Prostate gland (tissue), 2 donors: ENCODE measurements around the gene ATXN10. TPM values are rescaled to one million over a fixed set of nuclear protein-coding genes. Genes with fewer than 3 reads are reported as not detected.

ENCODE experiments used
- DNase-seq: peaks from one replicate; pipeline ENCODE4 v3.0.0-alpha.2; 2019; ENCODE audit warnings: low spot score
- H3K27ac ChIP-seq, 2 donors: fragments of 200-600 bp; sonication (generic); 2 replicates each; pipeline ENCODE4 v1.5.1; 2017 to 2019
- H3K27me3 ChIP-seq: fragments of 200-600 bp; sonication (generic); replicated peaks from 2 replicates; pipeline ENCODE4 v1.5.1; 2019; ENCODE audit not compliant: insufficient read depth
- H3K36me3 ChIP-seq, 2 donors: fragments of 200-600 bp; sonication (generic); 1 replicate in 1 of 2; 2 replicates in 1 of 2; pipeline versions ENCODE4 v1.5.1 to v1.8.1; 2017 to 2019
- H3K4me1 ChIP-seq: fragments of 200-600 bp; sonication (generic); replicated peaks from 2 replicates; pipeline ENCODE4 v1.5.1; 2019
- H3K4me3 ChIP-seq, 2 donors: fragments of 200-600 bp; sonication (generic); 2 replicates each; pipeline ENCODE4 v1.5.1; 2017 to 2019
- H3K9me3 ChIP-seq: fragments of 200-600 bp; sonication (generic); 2 replicates; pipeline ENCODE4 v1.5.1; 2017
- POLR2A ChIP-seq: fragments of 450-650 bp; IDR thresholded peaks from one replicate; pipeline ENCODE4 v1.6.1; 2016; ENCODE audit warnings: antibody characterized with exemption, mild to moderate bottlenecking
- POLR2AphosphoS5 ChIP-seq: sonication (generic); formaldehyde crosslinking; IDR thresholded peaks from one replicate; pipeline ENCODE4 v1.6.1; 2017; ENCODE audit warnings: antibody characterized with exemption
- WGBS: methylation state at CpG from one replicate; pipeline ENCODE4 v1.1.5; 2018; 5-methylcytosine and 5-hydroxymethylcytosine counted together
- intact Hi-C: fragments of 100-400 bp; cut with DNase I; formaldehyde crosslinking; loops from one replicate; pipeline ENCODE4 v1.14.2; 2022
- total RNA-seq, 2 donors: library from RNA; depleted of rRNA; stranded (reverse); fragments of >200 nt; gene quantifications; one replicate each; pipeline ENCODE4 v1.1.0, GENCODE V29; 2016
- TF ChIP-seq, protein P1 (sequence below), 4 experiments: fragments of 200-600 bp in 2 of 4; fragments of 450-650 bp in 2 of 4; sonication (generic) in 2 of 4; IDR thresholded peaks; 1 replicate in 3 of 4; 2 replicates in 1 of 4; pipeline ENCODE4 v1.5.1; 2016 to 2019; ENCODE audit warnings: antibody characterized with exemption in 4 of 4, mild to moderate bottlenecking in 2 of 4, moderate library complexity in 2 of 4

The ATXN10 gene
- total RNA-seq, 2 donors from 2014 or later, result 125 to 148 TPM

DNA sequence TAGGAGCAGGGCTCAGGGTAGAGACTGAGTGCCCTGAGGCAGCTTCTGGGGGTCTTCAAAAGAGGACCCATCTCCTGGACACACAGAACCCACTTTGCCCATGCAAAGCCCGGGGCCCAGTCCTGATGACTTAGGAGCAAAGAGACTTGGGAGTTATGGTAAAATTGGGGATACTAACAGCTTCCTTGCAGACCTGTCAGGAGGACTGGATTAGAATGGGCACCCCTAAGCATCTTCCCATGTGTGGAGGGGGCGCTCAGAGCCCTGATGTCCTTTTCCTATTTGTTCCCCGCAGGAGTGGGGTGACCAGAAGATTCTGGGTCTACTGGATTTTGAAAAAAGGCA, 205.4 kb downstream of the ATXN10 start:
- intact Hi-C loops, result no loop called here
- no peaks in the 10 kb centered on the region for H3K27me3 ChIP-seq
- H3K9me3 ChIP-seq, result no peaks in the 10 kb centered on the region
- TF ChIP-seq, protein P1, sequence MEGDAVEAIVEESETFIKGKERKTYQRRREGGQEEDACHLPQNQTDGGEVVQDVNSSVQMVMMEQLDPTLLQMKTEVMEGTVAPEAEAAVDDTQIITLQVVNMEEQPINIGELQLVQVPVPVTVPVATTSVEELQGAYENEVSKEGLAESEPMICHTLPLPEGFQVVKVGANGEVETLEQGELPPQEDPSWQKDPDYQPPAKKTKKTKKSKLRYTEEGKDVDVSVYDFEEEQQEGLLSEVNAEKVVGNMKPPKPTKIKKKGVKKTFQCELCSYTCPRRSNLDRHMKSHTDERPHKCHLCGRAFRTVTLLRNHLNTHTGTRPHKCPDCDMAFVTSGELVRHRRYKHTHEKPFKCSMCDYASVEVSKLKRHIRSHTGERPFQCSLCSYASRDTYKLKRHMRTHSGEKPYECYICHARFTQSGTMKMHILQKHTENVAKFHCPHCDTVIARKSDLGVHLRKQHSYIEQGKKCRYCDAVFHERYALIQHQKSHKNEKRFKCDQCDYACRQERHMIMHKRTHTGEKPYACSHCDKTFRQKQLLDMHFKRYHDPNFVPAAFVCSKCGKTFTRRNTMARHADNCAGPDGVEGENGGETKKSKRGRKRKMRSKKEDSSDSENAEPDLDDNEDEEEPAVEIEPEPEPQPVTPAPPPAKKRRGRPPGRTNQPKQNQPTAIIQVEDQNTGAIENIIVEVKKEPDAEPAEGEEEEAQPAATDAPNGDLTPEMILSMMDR (IDR thresholded peaks at IDR 0.05), result no peak
- TF ChIP-seq POLR2AphosphoS5 (no peak), POLR2A (no peak)
- WGBS, result 85% methylated on average over 3 of the region's 3 CpGs
- no peak overlapping the region for H3K27ac ChIP-seq
- H3K36me3 ChIP-seq, result no peaks in the 10 kb centered on the region
- no peaks in the 10 kb centered on the region for H3K4me1 ChIP-seq
- H3K4me3 ChIP-seq, result no peak overlapping the region
- no peak for DNase-seq

DNA sequence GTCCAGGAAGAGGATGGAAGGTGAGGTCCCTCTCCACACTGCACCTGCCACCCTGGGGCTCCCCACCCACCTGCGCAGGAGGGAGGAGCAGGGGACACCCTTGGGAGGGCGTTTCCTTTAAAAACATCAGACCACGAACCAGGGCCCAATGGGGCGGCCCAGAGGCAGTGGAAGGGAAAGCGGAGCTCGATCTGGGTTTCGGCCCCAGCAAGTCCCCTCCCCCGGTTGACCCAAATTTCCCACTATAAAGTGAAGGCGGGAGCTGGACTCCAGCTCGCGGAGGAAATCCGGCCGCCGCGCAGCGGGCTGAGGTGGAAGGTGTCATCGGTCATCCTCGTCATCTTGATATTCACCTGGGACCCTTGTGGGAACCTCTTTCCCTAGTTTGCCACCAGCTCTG, 206.0 kb downstream of the ATXN10 start:
- 67% methylated on average over 18 of the region's 18 CpGs for WGBS
- TF ChIP-seq, protein P1 (IDR thresholded peaks at IDR 0.05), result no peak
- no peak for TF ChIP-seq POLR2AphosphoS5
- no peak for TF ChIP-seq POLR2A

DNA sequence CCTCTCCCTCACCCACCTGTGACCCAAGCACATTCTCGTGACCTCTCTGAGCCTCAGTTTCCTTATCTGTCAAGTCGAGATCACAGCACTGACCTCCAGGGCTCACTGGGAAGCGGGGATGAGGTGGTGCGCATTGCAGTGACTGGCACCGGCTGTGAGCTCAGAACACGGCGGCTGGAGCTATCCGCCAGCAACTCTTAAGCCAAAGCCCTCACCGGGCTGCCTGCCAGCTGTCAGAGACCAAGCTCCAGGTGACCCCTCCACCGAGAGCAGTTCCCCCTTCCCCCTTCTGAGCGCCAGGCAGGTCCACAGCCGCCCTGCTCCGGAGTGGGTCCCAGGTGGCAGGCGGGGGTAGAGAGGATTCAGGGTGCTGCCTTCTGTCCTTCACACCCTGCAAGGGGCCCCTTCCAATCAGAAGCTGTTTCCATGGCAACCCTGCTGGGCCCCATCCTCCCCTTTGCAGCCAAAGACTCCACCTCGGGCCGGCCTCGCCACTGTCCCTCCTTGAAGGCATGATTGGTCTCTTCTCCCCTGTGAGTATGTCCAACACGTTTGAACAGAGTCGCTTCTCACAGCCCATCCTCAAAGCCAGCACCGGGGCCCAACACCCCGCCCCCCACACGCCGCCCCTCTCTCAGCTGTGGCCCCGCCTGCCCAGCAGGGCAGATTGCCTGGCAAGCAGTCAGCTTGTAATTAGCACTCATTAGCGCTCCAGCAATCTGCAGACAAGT, 206.6 kb downstream of the ATXN10 start:
- H3K4me3 ChIP-seq, result no peak overlapping the region
- no peaks in the 10 kb centered on the region for H3K27me3 ChIP-seq
- WGBS, result 47% methylated on average over 20 of the region's 25 CpGs
- no peak overlapping the region for H3K27ac ChIP-seq
- intact Hi-C loops, result no loop called here
- no peaks in the 10 kb centered on the region for H3K4me1 ChIP-seq
- no peaks in the 10 kb centered on the region for H3K36me3 ChIP-seq
- TF ChIP-seq, protein P1 (IDR thresholded peaks at IDR 0.05), result no peak
- no peak for TF ChIP-seq POLR2AphosphoS5
- TF ChIP-seq POLR2A, result no peak
- no peak for DNase-seq
- H3K9me3 ChIP-seq, result no peaks in the 10 kb centered on the region

More for the DNA sequence above, 206.0 kb downstream of the ATXN10 start:
- Histone ChIP-seq H3K9me3 (no peaks in the 10 kb centered on the region), H3K4me3 (no peak overlapping the region), H3K4me1 (no peaks in the 10 kb centered on the region), H3K36me3 (no peaks in the 10 kb centered on the region), H3K27me3 (no peaks in the 10 kb centered on the region), H3K27ac (no peak overlapping the region)
- no peak for DNase-seq
- intact Hi-C loops, result no loop called here

DNA sequence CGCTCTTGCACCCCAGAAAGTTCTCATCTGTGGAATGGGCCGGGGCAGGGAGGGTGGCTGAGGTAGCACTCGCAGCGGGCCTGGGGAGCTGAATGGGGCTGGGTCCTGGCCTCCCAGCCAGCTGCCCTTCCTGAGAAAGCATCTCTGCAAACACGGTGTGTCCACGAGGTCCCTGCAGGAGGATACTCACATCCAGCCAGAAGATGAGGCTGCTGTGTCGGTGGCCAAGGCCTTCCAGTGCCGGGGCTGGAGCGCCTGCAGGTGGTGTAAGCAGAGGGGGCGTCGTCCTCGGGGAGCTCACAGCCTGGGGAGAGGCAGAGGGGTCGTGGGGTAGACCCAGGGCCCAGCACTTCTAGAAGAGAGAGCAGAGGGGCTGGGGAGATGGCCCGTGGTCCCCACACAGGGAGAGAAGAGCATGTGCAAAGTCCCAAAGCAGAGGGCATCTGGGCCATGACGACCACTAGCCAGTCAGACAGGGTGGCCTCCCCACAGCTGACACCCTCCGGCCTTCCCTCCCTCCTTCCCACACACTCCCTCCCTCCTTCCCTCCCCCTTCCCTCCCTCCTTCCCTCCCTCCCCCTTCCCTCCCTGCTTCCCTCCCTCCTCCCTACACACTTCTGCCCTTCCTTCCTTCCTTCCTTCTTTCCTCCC, 207.4 kb downstream of the ATXN10 start:
- intact Hi-C loops, result no loop called here
- 70% methylated on average over 16 of the region's 16 CpGs for WGBS
- H3K4me3 ChIP-seq, result no peak overlapping the region

More for the DNA sequence above, 207.4 kb downstream of the ATXN10 start:
- no peaks in the 10 kb centered on the region for H3K9me3 ChIP-seq
- no peak for DNase-seq
- H3K27me3 ChIP-seq, result no peaks in the 10 kb centered on the region
- no peak overlapping the region for H3K27ac ChIP-seq
- H3K4me1 ChIP-seq, result no peaks in the 10 kb centered on the region
- TF ChIP-seq, protein P1 (IDR thresholded peaks at IDR 0.05), result no peak
- TF ChIP-seq POLR2A, result no peak
- TF ChIP-seq POLR2AphosphoS5, result no peak
- no peaks in the 10 kb centered on the region for H3K36me3 ChIP-seq
